Neural progenitor cell (in vitro differentiated cells): ENCODE measurements around the gene DHX35. TPM values are rescaled to one million over a fixed set of nuclear protein-coding genes. Genes with fewer than 3 reads are reported as not detected.

ENCODE experiments used
- DNase-seq: peaks from one replicate; pipeline ENCODE4 v3.0.0-alpha.2; 2016; ENCODE audit warnings: low spot score
- H2AFZ ChIP-seq: fragments of 200-600 bp; sonication (generic); replicated peaks from 2 replicates; pipeline ENCODE4 v1.6.1; 2016; ENCODE audit warnings: antibody characterized with exemption
- H3F3A ChIP-seq: fragments of 200-600 bp; sonication (generic); 2 replicates; pipeline ENCODE4 v1.6.1; 2016; ENCODE audit warnings: antibody characterized with exemption, low read depth
- H3K27ac ChIP-seq: fragments of 200-600 bp; sonication (generic); 2 replicates; pipeline ENCODE4 v1.5.1; 2016; ENCODE audit warnings: mild to moderate bottlenecking
- H3K27me3 ChIP-seq: fragments of 200-600 bp; sonication (generic); 2 replicates; pipeline ENCODE4 v1.6.1; 2016; ENCODE audit warnings: mild to moderate bottlenecking, moderate library complexity
- H3K36me3 ChIP-seq: fragments of 200-600 bp; sonication (generic); 2 replicates; pipeline ENCODE4 v1.5.1; 2016
- H3K4me1 ChIP-seq: fragments of 200-600 bp; sonication (generic); 2 replicates; pipeline ENCODE4 v1.6.1; 2016; ENCODE audit warnings: mixed run types
- H3K4me2 ChIP-seq: fragments of 200-600 bp; sonication (generic); 2 replicates; pipeline ENCODE4 v1.6.1; 2016
- H3K4me3 ChIP-seq: fragments of 200-600 bp; sonication (generic); 2 replicates; pipeline ENCODE4 v1.5.1; 2016
- H3K79me2 ChIP-seq: fragments of 200-600 bp; sonication (generic); 2 replicates; pipeline ENCODE4 v1.6.1; 2016; ENCODE audit warnings: low read depth
- H3K9ac ChIP-seq: fragments of 200-600 bp; sonication (generic); 2 replicates; pipeline ENCODE4 v1.6.1; 2016
- H3K9me3 ChIP-seq: fragments of 200-600 bp; sonication (generic); 2 replicates; pipeline ENCODE4 v1.5.1; 2016; ENCODE audit warnings: low read depth
- H4K20me1 ChIP-seq: fragments of 200-600 bp; sonication (generic); 2 replicates; pipeline ENCODE4 v1.6.1; 2016; ENCODE audit warnings: low read depth
- H3K27ac Mint-ChIP-seq: 3 replicates; pipeline ENCODE4 v1.8.0; 2021; ENCODE audit warnings: mixed read lengths
- H3K27me3 Mint-ChIP-seq: 2 replicates; pipeline ENCODE4 v1.8.0; 2022; ENCODE audit warnings: low read depth, mild to moderate bottlenecking, inconsistent platforms, moderate library complexity, mixed read lengths; ENCODE audit not compliant: insufficient read depth
- H3K36me3 Mint-ChIP-seq: 3 replicates; pipeline ENCODE4 v1.8.0; 2021; ENCODE audit warnings: mixed read lengths
- H3K4me1 Mint-ChIP-seq: 3 replicates; pipeline ENCODE4 v1.8.0; 2021; ENCODE audit warnings: mixed read lengths
- H3K4me3 Mint-ChIP-seq: 3 replicates; pipeline ENCODE4 v1.8.0; 2021; ENCODE audit warnings: mild to moderate bottlenecking, moderate library complexity, mixed read lengths
- H3K9me3 Mint-ChIP-seq: 3 replicates; pipeline ENCODE4 v1.8.0; 2020; ENCODE audit warnings: mixed read lengths
- CTCF ChIP-seq: fragments of 200-600 bp; sonication (generic); IDR thresholded peaks from 2 replicates; pipeline ENCODE4 v1.5.1; 2017; ENCODE audit warnings: antibody characterized with exemption, mild to moderate bottlenecking
- EZH2 ChIP-seq: fragments of 200-600 bp; sonication (generic); IDR thresholded peaks from 2 replicates; pipeline ENCODE4 v1.6.1; 2017; ENCODE audit warnings: antibody characterized with exemption, mild to moderate bottlenecking, moderate library complexity
- EZH2phosphoT487 ChIP-seq: fragments of 200-600 bp; sonication (generic); IDR thresholded peaks from 2 replicates; pipeline ENCODE4 v1.6.1; 2017; ENCODE audit warnings: antibody characterized with exemption
- total RNA-seq: library from RNA; depleted of rRNA; stranded (reverse); fragments of >200 nt; gene quantifications from 2 replicates; pipeline ENCODE4 v1.2.3, GENCODE V29; 2015; ENCODE audit warnings: low replicate concordance

The DHX35 gene
- total RNA-seq, 1 donor from 2014 or later = 22.5 TPM

GRCh38 chr20:38941726-38942389, 20.3 kb upstream of the DHX35 start:
- no peak overlapping the region for H3K27ac Mint-ChIP-seq
- no peak overlapping the region for H3K4me3 Mint-ChIP-seq
- peaks cover 93% of the 10 kb centered on the region for H3K79me2 ChIP-seq
- no peak overlapping the region for H3K9ac ChIP-seq
- H3K4me2 ChIP-seq = no peak overlapping the region
- H3K27me3 Mint-ChIP-seq = peaks cover 2% of the 10 kb centered on the region
- TF ChIP-seq EZH2 (no peak), EZH2phosphoT487 (no peak), CTCF (no peak)
- peaks cover 4% of the 10 kb centered on the region for H3F3A ChIP-seq
- H3K27me3 ChIP-seq = no peaks in the 10 kb centered on the region
- peaks cover 15% of the 10 kb centered on the region for H3K36me3 ChIP-seq
- H3K9me3 ChIP-seq = no peaks in the 10 kb centered on the region
- no peak overlapping the region for H3K27ac ChIP-seq
- no peak overlapping the region for H2AFZ ChIP-seq
- no peak overlapping the region for H3K4me3 ChIP-seq
- H3K9me3 Mint-ChIP-seq = no peaks in the 10 kb centered on the region
- peaks cover 31% of the 10 kb centered on the region for H3K4me1 ChIP-seq
- H3K4me1 Mint-ChIP-seq = peaks cover 25% of the 10 kb centered on the region
- no peak for DNase-seq
- H3K36me3 Mint-ChIP-seq = peaks cover 40% of the 10 kb centered on the region
- peaks cover 87% of the 10 kb centered on the region for H4K20me1 ChIP-seq

DNA sequence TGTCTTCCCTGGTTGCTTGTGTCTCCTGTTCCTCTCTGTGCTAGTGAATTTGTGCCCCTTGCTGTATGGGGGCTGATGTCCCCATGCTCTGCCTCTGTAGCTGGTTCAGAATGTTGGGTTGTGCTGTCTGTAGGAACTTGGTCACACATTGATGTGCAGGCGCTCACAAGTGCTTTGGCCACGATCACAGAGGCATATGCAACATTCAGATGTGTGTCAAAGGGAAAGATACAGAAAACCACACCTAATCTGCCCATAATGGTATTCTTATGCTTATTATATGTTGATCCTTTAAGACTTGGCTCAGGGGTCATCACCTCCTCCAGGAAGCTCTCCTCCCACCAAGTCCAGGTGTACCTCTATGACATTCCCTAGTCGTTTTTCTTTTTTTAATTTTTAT, 17.1 kb upstream of the DHX35 start:
- H3K4me1 Mint-ChIP-seq = peaks cover 7% of the 10 kb centered on the region
- H3K9ac ChIP-seq = no peak overlapping the region
- no peak overlapping the region for H3K4me3 Mint-ChIP-seq
- H3K27me3 Mint-ChIP-seq = no peaks in the 10 kb centered on the region
- no peak for DNase-seq
- peaks cover 5% of the 10 kb centered on the region for H3K4me1 ChIP-seq
- H3K36me3 Mint-ChIP-seq = peaks cover 57% of the 10 kb centered on the region
- TF ChIP-seq CTCF (no peak), EZH2 (no peak), EZH2phosphoT487 (no peak)
- H4K20me1 ChIP-seq = peaks cover 66% of the 10 kb centered on the region
- H3K4me2 ChIP-seq = no peak overlapping the region
- peaks cover 15% of the 10 kb centered on the region for H3K36me3 ChIP-seq
- H3K79me2 ChIP-seq = peaks cover 84% of the 10 kb centered on the region
- no peak overlapping the region for H3K4me3 ChIP-seq
- H3K27me3 ChIP-seq = no peaks in the 10 kb centered on the region
- no peak overlapping the region for H3K27ac Mint-ChIP-seq
- H3K9me3 ChIP-seq = no peaks in the 10 kb centered on the region
- no peaks in the 10 kb centered on the region for H3K9me3 Mint-ChIP-seq
- no peak overlapping the region for H3K27ac ChIP-seq
- H3F3A ChIP-seq = no peaks in the 10 kb centered on the region
- H2AFZ ChIP-seq = no peak overlapping the region

DNA sequence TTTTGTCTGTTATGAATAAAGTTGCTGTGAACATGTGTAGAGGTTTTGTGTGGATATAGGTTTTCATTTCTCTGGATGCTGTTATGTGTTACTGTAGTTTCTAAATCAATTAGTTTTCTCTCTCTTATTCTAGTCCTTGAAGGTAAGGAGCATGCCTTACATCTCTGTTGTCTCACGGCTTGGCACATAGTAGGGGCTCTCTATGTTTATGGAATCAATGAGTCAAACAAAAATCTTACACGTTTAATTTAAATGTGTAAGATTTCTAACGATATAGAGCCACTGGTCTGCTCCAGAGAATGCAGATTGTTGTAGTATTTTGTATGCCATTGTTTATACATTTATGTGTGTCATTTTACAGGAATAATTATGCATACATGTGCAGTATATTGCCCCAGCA, 15.3 kb upstream of the DHX35 start:
- no peak for TF ChIP-seq EZH2phosphoT487
- TF ChIP-seq CTCF = no peak
- TF ChIP-seq EZH2 = no peak

More for the DNA sequence above, 15.3 kb upstream of the DHX35 start:
- no peaks in the 10 kb centered on the region for H3K27me3 Mint-ChIP-seq
- no peaks in the 10 kb centered on the region for H3F3A ChIP-seq
- H3K36me3 ChIP-seq = peaks cover 15% of the 10 kb centered on the region
- no peak overlapping the region for H3K4me3 ChIP-seq
- peaks cover 54% of the 10 kb centered on the region for H4K20me1 ChIP-seq
- no peak overlapping the region for H3K9ac ChIP-seq
- no peaks in the 10 kb centered on the region for H3K4me1 Mint-ChIP-seq
- H3K36me3 Mint-ChIP-seq = peaks cover 59% of the 10 kb centered on the region
- H3K4me1 ChIP-seq = no peaks in the 10 kb centered on the region
- no peak overlapping the region for H3K4me3 Mint-ChIP-seq
- no peaks in the 10 kb centered on the region for H3K9me3 ChIP-seq
- H3K27ac Mint-ChIP-seq = no peak overlapping the region
- no peaks in the 10 kb centered on the region for H3K9me3 Mint-ChIP-seq
- H3K27ac ChIP-seq = no peak overlapping the region
- H2AFZ ChIP-seq = no peak overlapping the region
- no peak for DNase-seq
- H3K4me2 ChIP-seq = no peak overlapping the region
- H3K27me3 ChIP-seq = no peaks in the 10 kb centered on the region
- peaks cover 66% of the 10 kb centered on the region for H3K79me2 ChIP-seq
